ENCODE data around the gene ALKBH4.
"Not testable (repeated sequence)": the region's sequence is repeated elsewhere in the genome, so short reads cannot be mapped to it uniquely, and the experiment has no call there.

GRCh38 chr7:102497308-102497707 lies 32.6 kb upstream of the ALKBH4 start:
- TF ChIP-seq CTCF, POLR2AphosphoS5, EP300, POLR2A (IDR thresholded peaks at IDR 0.05): not testable (repeated sequence)

All from sigmoid colon (tissue), 4 donors.